Uterus (tissue), 4 donors: Measurements from ENCODE around the gene GNA14. TPM values are rescaled to one million over a fixed set of nuclear protein-coding genes. Genes with fewer than 3 reads are reported as not detected.

Source experiments
- DNase-seq, 2 donors: peaks; one replicate each; pipeline ENCODE4 v3.0.0-alpha.2; 2019 to 2020
- H3K27ac ChIP-seq, 2 donors: fragments of 200-600 bp; sonication (generic); 1 replicate in 1 of 2; 2 replicates in 1 of 2; pipeline ENCODE4 v1.5.1; 2016 to 2018
- H3K27me3 ChIP-seq, 2 donors: fragments of 200-600 bp; sonication (generic); one replicate each; pipeline ENCODE4 v1.5.1; 2018 to 2019; ENCODE audit warnings: control low read depth in 1 of 2
- H3K36me3 ChIP-seq, 2 donors: fragments of 200-600 bp; sonication (generic); one replicate each; pipeline ENCODE4 v1.5.1; 2019; ENCODE audit warnings: control low read depth in 1 of 2
- H3K4me1 ChIP-seq, 2 donors: fragments of 200-600 bp; sonication (generic); one replicate each; pipeline ENCODE4 v1.5.1; 2018 to 2019; ENCODE audit warnings: control low read depth in 1 of 2
- H3K4me3 ChIP-seq, 2 donors: fragments of 200-600 bp; sonication (generic); 1 replicate in 1 of 2; 2 replicates in 1 of 2; pipeline ENCODE4 v1.5.1; 2018 to 2019; ENCODE audit warnings: mild to moderate bottlenecking in 1 of 2
- H3K9me3 ChIP-seq, 2 donors: fragments of 200-600 bp; sonication (generic); one replicate each; pipeline ENCODE4 v1.5.1; 2019; ENCODE audit warnings: control low read depth in 1 of 2
- POLR2A ChIP-seq, 2 donors: fragments of 450-650 bp; IDR thresholded peaks; one replicate each; pipeline ENCODE4 v1.6.1; 2016; ENCODE audit warnings: antibody characterized with exemption in 2 of 2, mild to moderate bottlenecking in 1 of 2, moderate library complexity in 1 of 2
- intact Hi-C: fragments of 100-400 bp; cut with DNase I; formaldehyde crosslinking; loops from one replicate; pipeline ENCODE4 v1.15.1; 2023; ENCODE audit warnings: low total_unique reads
- total RNA-seq, 4 donors: library from RNA; depleted of rRNA in 3 of 4; stranded (reverse); fragments of >200 nt in 3 of 4; gene quantifications; one replicate each; pipeline versions ENCODE4 v1.1.0 to v1.2.4, GENCODE V29; 2014 to 2023
- TF ChIP-seq, protein P1 (sequence below), 4 experiments: fragments of 200-600 bp in 2 of 4; fragments of 450-650 bp in 2 of 4; sonication (generic) in 2 of 4; IDR thresholded peaks; one replicate each; pipeline ENCODE4 v1.5.1; 2016 to 2019; ENCODE audit warnings: antibody characterized with exemption in 4 of 4, mild to moderate bottlenecking in 2 of 4, moderate library complexity in 1 of 4
- donor health status: DM: yes; HTN: yes; CAD: no.

GNA14 gene
- total RNA-seq, 4 donors from 2014 or later, result 11.3 to 23.6 (median 16.2) TPM

DNA sequence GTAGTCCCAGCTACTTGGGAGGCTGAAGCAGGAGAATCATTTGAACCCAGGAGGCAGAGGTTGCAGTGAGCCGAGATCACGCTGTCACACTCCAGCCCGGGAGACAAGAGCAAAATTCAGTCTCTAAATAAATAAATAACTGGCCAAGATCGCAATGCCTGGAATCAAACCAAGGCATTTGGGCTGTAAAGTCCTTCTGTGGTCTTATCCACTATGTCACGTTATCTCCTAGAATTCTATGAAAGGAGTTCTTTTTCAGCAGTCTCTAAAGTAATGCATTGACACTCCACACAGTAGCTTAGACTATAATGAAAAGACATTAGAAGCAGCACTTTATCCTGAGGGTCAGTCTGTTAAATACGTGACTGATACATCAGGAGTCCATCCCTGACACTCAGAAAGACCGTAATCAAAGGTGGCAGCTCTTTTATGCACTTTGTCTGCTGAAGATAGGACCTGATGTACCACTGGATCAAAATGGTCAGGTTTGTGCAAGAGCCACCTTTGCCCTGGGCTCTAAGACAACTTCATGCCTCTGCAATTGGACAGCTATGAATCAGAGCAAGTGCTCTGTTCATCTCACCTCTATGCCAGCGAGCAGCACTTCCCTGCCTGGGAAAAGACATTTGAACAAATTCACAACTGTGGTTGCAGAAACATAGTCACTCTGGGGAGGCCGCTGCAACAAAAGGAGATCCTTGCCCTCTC is 31.7 kb upstream of the GNA14 start:
- Histone ChIP-seq H3K36me3 (no peaks in the 10 kb centered on the region), H3K4me1 (peaks cover 0 to 4% of the 10 kb centered on the region in 2 donors), H3K27ac (no peak overlapping the region), H3K27me3 (no peaks in the 10 kb centered on the region), H3K9me3 (no peaks in the 10 kb centered on the region), H3K4me3 (no peak overlapping the region)
- no peak for DNase-seq
- TF ChIP-seq, protein P1, sequence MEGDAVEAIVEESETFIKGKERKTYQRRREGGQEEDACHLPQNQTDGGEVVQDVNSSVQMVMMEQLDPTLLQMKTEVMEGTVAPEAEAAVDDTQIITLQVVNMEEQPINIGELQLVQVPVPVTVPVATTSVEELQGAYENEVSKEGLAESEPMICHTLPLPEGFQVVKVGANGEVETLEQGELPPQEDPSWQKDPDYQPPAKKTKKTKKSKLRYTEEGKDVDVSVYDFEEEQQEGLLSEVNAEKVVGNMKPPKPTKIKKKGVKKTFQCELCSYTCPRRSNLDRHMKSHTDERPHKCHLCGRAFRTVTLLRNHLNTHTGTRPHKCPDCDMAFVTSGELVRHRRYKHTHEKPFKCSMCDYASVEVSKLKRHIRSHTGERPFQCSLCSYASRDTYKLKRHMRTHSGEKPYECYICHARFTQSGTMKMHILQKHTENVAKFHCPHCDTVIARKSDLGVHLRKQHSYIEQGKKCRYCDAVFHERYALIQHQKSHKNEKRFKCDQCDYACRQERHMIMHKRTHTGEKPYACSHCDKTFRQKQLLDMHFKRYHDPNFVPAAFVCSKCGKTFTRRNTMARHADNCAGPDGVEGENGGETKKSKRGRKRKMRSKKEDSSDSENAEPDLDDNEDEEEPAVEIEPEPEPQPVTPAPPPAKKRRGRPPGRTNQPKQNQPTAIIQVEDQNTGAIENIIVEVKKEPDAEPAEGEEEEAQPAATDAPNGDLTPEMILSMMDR (IDR thresholded peaks at IDR 0.05), result no peak
- TF ChIP-seq POLR2A (IDR thresholded peaks at IDR 0.05), result no peak
- intact Hi-C loops, result no loop called here

DNA sequence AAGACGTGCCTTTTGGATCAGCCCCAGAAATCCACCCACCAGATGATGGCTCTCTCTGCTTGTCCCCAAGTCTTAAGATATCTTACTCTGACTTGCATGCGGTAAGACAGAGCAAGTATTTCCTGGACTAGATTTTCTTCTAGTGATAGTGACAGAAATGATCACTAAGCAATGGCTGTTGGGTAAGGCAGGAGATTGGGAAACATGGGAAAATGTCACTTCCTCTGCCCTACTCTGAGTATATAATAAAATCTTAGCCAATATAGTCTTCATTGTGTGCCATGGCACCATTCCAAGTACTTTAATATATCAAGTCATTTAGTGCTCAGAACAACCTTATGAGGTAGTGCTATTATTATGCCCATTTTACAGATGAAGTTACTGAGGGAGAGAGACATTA is 31.0 kb upstream of the GNA14 start:
- Histone ChIP-seq H3K4me3 (no peak overlapping the region), H3K27ac (peak overlapping the region; percentile 54 to 65), H3K9me3 (no peaks in the 10 kb centered on the region), H3K36me3 (no peaks in the 10 kb centered on the region), H3K27me3 (no peaks in the 10 kb centered on the region), H3K4me1 (peaks cover 0 to 4% of the 10 kb centered on the region in 2 donors)
- TF ChIP-seq POLR2A (IDR thresholded peaks at IDR 0.05), result no peak
- TF ChIP-seq, protein P1 (IDR thresholded peaks at IDR 0.05), result no peak
- DNase-seq, result no peak
- intact Hi-C loops, result no loop called here

DNA sequence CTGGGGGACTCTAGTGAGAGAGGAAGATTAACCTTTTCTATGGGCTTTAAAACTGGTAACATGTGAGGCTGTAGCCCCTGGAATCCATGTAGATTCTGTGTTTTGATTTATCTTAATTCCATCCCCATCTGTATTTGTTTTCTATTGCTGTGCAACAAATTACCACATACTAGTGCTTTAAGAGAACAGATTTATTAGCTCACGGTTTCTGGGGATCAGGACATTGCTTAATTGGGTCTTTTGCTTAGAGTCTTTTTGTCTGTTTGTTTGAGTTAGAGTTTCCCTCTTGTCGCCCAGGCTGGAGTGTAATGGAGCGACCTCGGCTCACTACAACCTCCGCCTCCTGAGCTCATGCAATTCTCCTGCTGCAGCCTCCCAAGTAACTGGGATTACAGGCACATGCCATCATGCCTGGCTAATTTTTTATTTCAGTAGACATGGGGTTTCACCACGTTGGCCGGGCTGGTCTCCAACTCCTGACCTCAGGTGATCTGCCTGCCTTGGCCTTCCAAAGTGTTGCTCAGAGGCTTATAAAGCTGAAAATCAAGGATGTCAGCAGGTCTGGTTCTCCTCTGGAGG is 29.9 kb upstream of the GNA14 start:
- Histone ChIP-seq H3K4me1 (peaks cover 0 to 4% of the 10 kb centered on the region in 2 donors), H3K9me3 (no peaks in the 10 kb centered on the region), H3K27ac (peak overlapping the region; percentile 54 to 65), H3K36me3 (no peaks in the 10 kb centered on the region), H3K27me3 (no peaks in the 10 kb centered on the region), H3K4me3 (no peak overlapping the region)
- intact Hi-C loops, result no loop called here
- peak; percentile 76 to 77 for DNase-seq
- TF ChIP-seq, protein P1 (IDR thresholded peaks at IDR 0.05), result no peak
- no peak for TF ChIP-seq POLR2A (IDR thresholded peaks at IDR 0.05)

DNA sequence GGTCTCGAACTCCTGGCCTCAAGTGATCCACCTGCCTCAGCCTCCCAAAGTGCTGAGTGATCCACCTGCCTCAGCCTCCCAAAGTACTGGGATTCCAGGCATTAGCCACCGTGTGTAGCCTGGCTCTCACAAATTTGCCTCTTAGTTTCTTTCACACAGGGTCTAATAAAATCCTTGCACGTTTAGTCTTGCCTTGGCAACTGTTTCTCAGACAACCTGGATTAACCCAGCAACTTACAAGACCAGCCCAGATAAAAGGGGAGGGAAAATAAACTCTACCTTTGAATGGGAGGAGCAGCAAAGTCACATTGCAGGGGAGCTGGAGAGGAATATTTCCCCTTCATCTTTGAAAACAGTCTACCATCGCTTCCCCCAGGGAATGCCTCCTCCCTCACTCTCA is 29.3 kb upstream of the GNA14 start:
- intact Hi-C loops, result no loop called here
- Histone ChIP-seq H3K4me3 (no peak overlapping the region), H3K27ac (peak overlapping the region; percentile 54 to 65), H3K9me3 (no peaks in the 10 kb centered on the region), H3K36me3 (no peaks in the 10 kb centered on the region), H3K4me1 (peaks cover 0 to 4% of the 10 kb centered on the region in 2 donors), H3K27me3 (no peaks in the 10 kb centered on the region)
- DNase-seq, result no peak
- TF ChIP-seq, protein P1 (IDR thresholded peaks at IDR 0.05), result no peak
- no peak for TF ChIP-seq POLR2A (IDR thresholded peaks at IDR 0.05)
